ENCODE data around the gene GSG1L. TPM values are rescaled to one million over a fixed set of nuclear protein-coding genes. Genes with fewer than 3 reads are reported as not detected.

The GSG1L gene
- total and polyA plus RNA-seq, 5 experiments from 2014 or later = not detected

GRCh38 chr16:28000314-28001169 lies 63.0 kb downstream of the GSG1L start:
- no peak for ATAC-seq
- H3K27ac Mint-ChIP-seq = no peak overlapping the region

DNA sequence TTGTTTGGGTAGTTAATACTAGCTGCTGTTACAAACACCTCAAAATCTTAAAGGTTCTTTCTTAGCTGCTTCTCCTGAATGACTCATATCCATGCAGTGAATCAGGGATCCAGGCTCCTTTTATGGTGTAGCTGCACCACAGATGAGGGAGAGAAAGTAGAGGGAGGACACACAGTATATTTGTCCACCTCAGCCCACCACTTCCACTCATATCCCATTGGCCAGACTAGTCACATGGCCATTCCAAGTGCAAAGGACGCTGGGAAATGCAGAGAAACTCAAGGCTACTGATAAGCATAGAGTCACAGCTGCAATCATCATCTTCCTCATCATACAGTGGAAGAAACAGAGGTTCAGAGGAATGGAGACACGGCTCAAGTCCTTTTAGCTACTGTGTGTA lies 63.8 kb downstream of the GSG1L start:
- peaks cover 0 to under 1% (median 0%) of the 10 kb centered on the region in 3 donors for H3K36me3 Mint-ChIP-seq
- H3K9me3 Mint-ChIP-seq = peaks cover 0 to 3% (median 0%) of the 10 kb centered on the region in 9 donors
- no peak overlapping the region for H3K4me3 Mint-ChIP-seq
- ATAC-seq = no peak
- H3K27ac Mint-ChIP-seq = no peak overlapping the region
- peaks cover 0 to 9% (median 2%) of the 10 kb centered on the region in 5 donors for H3K27me3 Mint-ChIP-seq
- no peak for DNase-seq
- POLR2A ChIA-PET = no interaction called here
- H3K4me1 Mint-ChIP-seq = peaks cover 10 to 16% (median 12%) of the 10 kb centered on the region in 4 donors

More at GRCh38 chr16:28000314-28001169, 63.0 kb downstream of the GSG1L start:
- Mint-ChIP-seq H3K27me3 (peaks cover 0 to 9% (median 2%) of the 10 kb centered on the region in 5 donors), H3K4me1 (peaks cover 3 to 7% (median 5%) of the 10 kb centered on the region in 4 donors), H3K9me3 (no peaks in the 10 kb centered on the region), H3K36me3 (no peaks in the 10 kb centered on the region), H3K4me3 (no peak overlapping the region)
- no peak for DNase-seq
- POLR2A ChIA-PET = no interaction called here

- Mint-ChIP-seq H3K27ac (peak overlapping the region in 3 of 10 donors; percentile 3 to 74 (median 61)), H3K27me3 (no peaks in the 10 kb centered on the region), H3K36me3 (peaks cover 0 to 8% (median 6%) of the 10 kb centered on the region in 3 donors), H3K9me3 (peaks cover 0 to 15% (median 5%) of the 10 kb centered on the region in 9 donors), H3K4me3 (peak overlapping the region in 1 of 10 donors; percentile 69), H3K4me1 (peaks cover 10 to 19% (median 14%) of the 10 kb centered on the region in 4 donors)
- DNase-seq = no peak
- POLR2A ChIA-PET = no interaction called here
- no peak for ATAC-seq
Observed at GRCh38 chr16:27995378-27995777, 68.1 kb downstream of the GSG1L start.

- Mint-ChIP-seq H3K9me3 (peaks cover 0 to 15% (median 5%) of the 10 kb centered on the region in 9 donors), H3K27ac (no peak overlapping the region), H3K4me1 (peaks cover 10 to 19% (median 14%) of the 10 kb centered on the region in 4 donors), H3K27me3 (no peaks in the 10 kb centered on the region), H3K4me3 (peak overlapping the region in 1 of 10 donors; percentile 2), H3K36me3 (peaks cover 0 to 8% (median 6%) of the 10 kb centered on the region in 3 donors)
- DNase-seq (no peak), ATAC-seq (no peak)
- POLR2A ChIA-PET = no interaction called here
Observed at GRCh38 chr16:27994686-27995085, 68.8 kb downstream of the GSG1L start.

GRCh38 chr16:27993587-27993986 lies 69.9 kb downstream of the GSG1L start:
- no peak overlapping the region for H3K4me3 Mint-ChIP-seq
- H3K27me3 Mint-ChIP-seq = no peaks in the 10 kb centered on the region
- no peak for DNase-seq
- peaks cover 0 to 15% (median 5%) of the 10 kb centered on the region in 9 donors for H3K9me3 Mint-ChIP-seq
- H3K36me3 Mint-ChIP-seq = peaks cover 0 to 8% (median 6%) of the 10 kb centered on the region in 3 donors
- H3K4me1 Mint-ChIP-seq = peaks cover 10 to 19% (median 14%) of the 10 kb centered on the region in 4 donors
- POLR2A ChIA-PET = no interaction called here
- ATAC-seq = no peak
- no peak overlapping the region for H3K27ac Mint-ChIP-seq

DNA sequence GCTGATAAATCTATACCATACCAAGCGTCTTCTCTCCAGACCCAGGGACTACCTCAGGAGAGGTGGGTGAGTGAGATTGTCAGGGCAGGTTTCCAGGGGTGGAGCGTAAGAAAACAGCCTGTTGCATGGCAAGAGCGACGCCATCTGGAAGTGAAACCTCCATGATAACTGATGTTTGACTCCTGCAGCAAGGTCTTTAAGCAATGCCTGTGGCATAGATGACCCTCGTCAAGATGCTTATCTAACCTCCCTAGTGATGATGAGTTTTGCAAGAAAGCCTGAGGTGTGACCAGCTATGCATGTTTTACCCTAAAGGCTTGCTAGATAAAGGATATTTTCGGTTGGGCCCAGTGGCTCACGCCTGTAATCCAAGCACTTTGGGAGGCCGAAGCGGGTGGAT lies 71.6 kb downstream of the GSG1L start:
- ATAC-seq = no peak
- DNase-seq = no peak
- Mint-ChIP-seq H3K27ac (no peak overlapping the region), H3K4me1 (peaks cover 10 to 19% (median 14%) of the 10 kb centered on the region in 4 donors), H3K4me3 (no peak overlapping the region), H3K9me3 (peaks cover 0 to 15% (median 5%) of the 10 kb centered on the region in 9 donors), H3K36me3 (peaks cover 0 to 8% (median 6%) of the 10 kb centered on the region in 3 donors), H3K27me3 (peaks cover 0 to 2% (median 0%) of the 10 kb centered on the region in 5 donors)
- POLR2A ChIA-PET = no interaction called here

- Mint-ChIP-seq H3K36me3 (peaks cover 0 to 3% (median 0%) of the 10 kb centered on the region in 3 donors), H3K27ac (no peak overlapping the region), H3K27me3 (peaks cover 0 to 14% (median 0%) of the 10 kb centered on the region in 5 donors), H3K9me3 (peaks cover 0 to 7% (median 0%) of the 10 kb centered on the region in 9 donors), H3K4me1 (no peaks in the 10 kb centered on the region), H3K4me3 (no peak overlapping the region)
- POLR2A ChIA-PET = no interaction called here
- no peak for DNase-seq
- ATAC-seq = no peak
Observed at GRCh38 chr16:27985981-27986380, 77.5 kb downstream of the GSG1L start.

DNA sequence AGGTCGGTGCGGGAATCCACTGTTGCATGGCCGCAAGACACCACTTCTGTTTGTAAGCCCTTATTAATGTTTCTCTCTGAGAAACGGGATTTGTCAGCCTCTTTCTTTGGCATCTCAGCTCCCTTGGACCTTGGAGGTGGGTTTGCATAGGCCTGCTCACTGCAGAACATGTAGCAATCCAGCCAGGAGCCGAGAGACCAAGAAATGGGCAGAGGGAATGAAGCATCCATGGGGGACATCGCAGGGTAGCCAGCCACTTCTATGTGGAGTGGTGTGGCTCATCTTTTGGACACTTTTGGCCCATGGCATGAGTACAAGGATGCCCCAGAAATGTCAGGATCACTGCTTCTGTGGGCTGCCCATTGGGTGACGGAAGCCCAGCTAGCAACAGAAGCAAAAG lies 79.4 kb downstream of the GSG1L start:
- DNase-seq = no peak
- Mint-ChIP-seq H3K4me3 (no peak overlapping the region), H3K36me3 (peaks cover 0 to 3% (median 0%) of the 10 kb centered on the region in 3 donors), H3K27ac (no peak overlapping the region), H3K27me3 (peaks cover 0 to 14% (median 0%) of the 10 kb centered on the region in 5 donors), H3K4me1 (peaks cover 0 to 1% (median 0%) of the 10 kb centered on the region in 4 donors), H3K9me3 (peaks cover 0 to 7% (median 0%) of the 10 kb centered on the region in 9 donors)
- POLR2A ChIA-PET = no interaction called here
- ATAC-seq = no peak

DNA sequence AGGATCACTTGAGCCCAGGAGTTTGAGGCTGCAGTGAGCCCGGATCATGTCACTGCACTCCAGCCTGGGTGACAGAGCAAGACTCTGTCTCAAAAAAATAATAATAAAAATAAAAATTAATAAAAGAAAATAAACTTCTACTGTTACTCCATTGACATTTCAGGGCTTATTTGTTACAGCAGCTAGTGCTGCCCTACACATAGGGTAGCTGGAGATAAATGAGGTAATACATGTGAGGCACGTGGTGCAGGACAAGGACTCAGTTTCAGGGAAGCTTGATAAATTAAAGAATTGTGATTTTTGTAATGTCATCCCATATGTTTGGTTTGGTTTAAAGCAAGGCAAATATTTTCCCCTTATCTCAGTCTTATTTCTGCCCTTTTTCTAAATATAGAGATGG lies 80.3 kb downstream of the GSG1L start:
- H3K4me1 Mint-ChIP-seq = peaks cover 0 to 1% (median 0%) of the 10 kb centered on the region in 4 donors
- no peak for DNase-seq
- no peak overlapping the region for H3K27ac Mint-ChIP-seq
- no peak overlapping the region for H3K4me3 Mint-ChIP-seq
- ATAC-seq = no peak
- POLR2A ChIA-PET = no interaction called here
- peaks cover 0 to 7% (median 0%) of the 10 kb centered on the region in 9 donors for H3K9me3 Mint-ChIP-seq
- H3K27me3 Mint-ChIP-seq = peaks cover 0 to 16% (median 0%) of the 10 kb centered on the region in 5 donors
- peaks cover 0 to 3% (median 0%) of the 10 kb centered on the region in 3 donors for H3K36me3 Mint-ChIP-seq

DNA sequence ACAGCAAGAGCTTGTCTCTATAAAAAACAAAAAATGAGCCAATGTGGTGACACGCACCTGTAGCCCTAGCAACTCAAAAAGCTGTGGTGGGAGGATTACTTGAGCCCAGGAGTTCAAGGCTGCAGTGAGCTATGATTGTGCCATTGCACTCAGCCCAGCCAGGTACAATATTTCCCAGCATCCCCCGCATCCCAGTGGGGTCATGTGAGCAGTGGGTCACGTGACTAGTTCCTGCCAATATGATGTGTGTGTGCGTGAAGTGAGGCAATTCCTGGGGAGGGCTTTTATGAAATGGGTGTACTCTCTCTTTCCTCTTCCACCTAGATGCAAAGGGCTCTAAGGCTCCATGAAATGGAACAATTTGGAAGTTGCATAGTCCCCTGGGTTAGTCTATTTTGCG lies 81.3 kb downstream of the GSG1L start:
- H3K9me3 Mint-ChIP-seq = peaks cover 0 to 7% (median 0%) of the 10 kb centered on the region in 9 donors
- no peak for DNase-seq
- H3K27ac Mint-ChIP-seq = no peak overlapping the region
- H3K4me1 Mint-ChIP-seq = peaks cover 0 to 1% (median 0%) of the 10 kb centered on the region in 4 donors
- peaks cover 0 to 21% (median 2%) of the 10 kb centered on the region in 5 donors for H3K27me3 Mint-ChIP-seq
- POLR2A ChIA-PET = no interaction called here
- no peak for ATAC-seq
- no peak overlapping the region for H3K4me3 Mint-ChIP-seq
- peaks cover 0 to 3% (median 0%) of the 10 kb centered on the region in 3 donors for H3K36me3 Mint-ChIP-seq

DNA sequence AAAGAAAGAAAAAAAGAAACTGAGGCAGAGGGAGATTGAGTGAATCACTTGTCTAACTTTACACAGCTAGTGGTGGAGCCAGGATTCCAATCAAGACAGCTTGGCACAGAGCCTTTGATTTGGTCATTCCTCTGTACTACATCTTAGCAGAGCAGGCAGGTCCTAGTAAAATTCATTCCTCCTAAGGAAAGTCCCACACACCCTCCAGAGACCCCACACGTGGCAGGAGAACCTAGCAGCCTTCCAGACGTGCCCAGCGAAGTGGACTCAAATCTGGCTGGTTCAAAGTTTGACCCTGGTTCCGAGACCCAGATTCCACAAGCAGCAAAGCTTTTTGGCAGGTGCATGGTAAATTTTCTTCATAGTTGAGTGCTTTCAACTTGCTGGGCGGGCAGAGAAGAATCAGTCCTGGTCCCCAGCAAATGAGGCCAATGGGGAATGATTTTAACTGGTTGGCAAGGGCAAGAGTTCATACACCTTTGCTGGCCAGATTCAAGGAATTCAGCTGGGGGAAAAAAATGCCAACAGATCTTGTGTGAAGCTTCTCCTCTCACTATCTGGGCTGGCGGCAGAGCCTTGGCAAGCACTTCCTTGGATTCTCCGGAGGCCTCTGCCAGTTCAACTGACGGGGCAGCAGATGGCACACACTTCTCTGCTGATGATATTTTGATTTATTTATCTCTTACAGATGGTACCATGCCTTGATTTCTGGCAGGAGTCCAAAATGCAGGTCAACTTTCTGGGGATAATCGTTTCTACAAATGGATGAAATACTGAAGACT lies 82.4 kb downstream of the GSG1L start:
- peaks cover 6 to 27% (median 12%) of the 10 kb centered on the region in 5 donors for H3K27me3 Mint-ChIP-seq
- POLR2A ChIA-PET = no interaction called here
- no peak overlapping the region for H3K27ac Mint-ChIP-seq
- peaks cover 0 to 7% (median 0%) of the 10 kb centered on the region in 9 donors for H3K9me3 Mint-ChIP-seq
- H3K36me3 Mint-ChIP-seq = peaks cover 0 to 3% (median 0%) of the 10 kb centered on the region in 3 donors
- no peak overlapping the region for H3K4me3 Mint-ChIP-seq
- ATAC-seq = no peak
- peaks cover 0 to 1% (median 0%) of the 10 kb centered on the region in 4 donors for H3K4me1 Mint-ChIP-seq
- no peak for DNase-seq

- DNase-seq (no peak), ATAC-seq (no peak)
- Mint-ChIP-seq H3K36me3 (peaks cover 0 to 3% (median 0%) of the 10 kb centered on the region in 3 donors), H3K4me3 (no peak overlapping the region), H3K9me3 (peaks cover 0 to 7% (median 0%) of the 10 kb centered on the region in 9 donors), H3K27me3 (peaks cover 7 to 24% (median 16%) of the 10 kb centered on the region in 5 donors), H3K4me1 (peaks cover 0 to 1% (median 0%) of the 10 kb centered on the region in 4 donors), H3K27ac (no peak overlapping the region)
- POLR2A ChIA-PET = no interaction called here
Observed at GRCh38 chr16:27980076-27980775, 83.3 kb downstream of the GSG1L start.
